K562 (cell line): ENCODE measurements around the gene CHRNE. TPM values are rescaled to one million over a fixed set of nuclear protein-coding genes. Genes with fewer than 3 reads are reported as not detected.

Experiments
- ATAC-seq: fragments of 200-7000 bp; cut with Tn5 transposase; 3 replicates; pipeline ENCODE4 v1.9.1; 2020; ENCODE audit warnings: moderate library complexity
- BruUV-seq: library from RNA; stranded (reverse); fragments of 400-500 nt; replicated peaks from 2 replicates; lab custom pipeline; 2021; lab: Mats Ljungman, UMichigan
- CTCF ChIA-PET: fragments of 300-600 bp; formaldehyde crosslinking; extraction: SDS; loops from one replicate; lab custom pipeline; 2021; ENCODE audit warnings: low intra/inter-chr PET ratio; lab: Yijun Ruan, JAX
- POLR2A ChIA-PET: fragments of 300-600, 350-650 bp; sonication (Branson Sonifier 250); formaldehyde crosslinking; extraction: SDS; loops from one replicate; lab custom pipeline; 2021; ENCODE audit warnings: antibody characterized with exemption, inconsistent platforms; lab: Yijun Ruan, JAX
- DNase-seq, 4 experiments: peaks; one replicate each; pipeline versions ENCODE4 v3.0.0 to v3.0.0-alpha.2; 2011 to 2018; ENCODE audit warnings: low spot score in 3 of 4, mixed read lengths in 3 of 4; ENCODE audit errors: extremely low read depth in 1 of 4
- FAIRE-seq: peaks from 2 replicates; lab custom pipeline; 2011; peaks lifted over from hg19 to GRCh38; lab: Jason Lieb, UNC
- H2AFZ ChIP-seq: 2 replicates; pipeline ENCODE4 v1.6.0; 2011; ENCODE audit warnings: low read depth, low read length, control low read depth, inconsistent platforms
- H3K27ac ChIP-seq: fragments of 200-600 bp; 3 replicates; pipeline ENCODE4 v1.8.0; 2011; ENCODE audit warnings: low read depth, mild to moderate bottlenecking, control low read depth, inconsistent platforms, low read length, moderate library complexity, mixed read lengths; ENCODE audit errors: extremely low read depth
- H3K27me3 ChIP-seq, 2 experiments: fragments of 300-600 bp in 1 of 2; 2 replicates in 1 of 2; 3 replicates in 1 of 2; pipeline versions ENCODE4 v1.6.0 to v1.8.0; 2011; ENCODE audit warnings: inconsistent platforms in 2 of 2, low read length in 2 of 2, mild to moderate bottlenecking in 1 of 2, mixed read lengths in 1 of 2, moderate library complexity in 1 of 2; ENCODE audit not compliant: control insufficient read depth in 2 of 2, insufficient read depth in 2 of 2
- H3K36me3 ChIP-seq: fragments of 300-600 bp; 3 replicates; pipeline ENCODE4 v1.8.0; 2011; ENCODE audit warnings: mild to moderate bottlenecking, low read length, inconsistent platforms; ENCODE audit not compliant: control insufficient read depth, insufficient read depth
- H3K4me1 ChIP-seq, 2 experiments: fragments of 200-600 bp in 1 of 2; replicated peaks in 1 of 2; 2 replicates in 1 of 2; 3 replicates in 1 of 2; pipeline versions ENCODE4 v1.5.1 to v1.8.0; 2011; ENCODE audit warnings: inconsistent platforms in 2 of 2, low read length in 2 of 2, mild to moderate bottlenecking in 1 of 2, mixed read lengths in 1 of 2, moderate library complexity in 1 of 2; ENCODE audit not compliant: control insufficient read depth in 2 of 2, insufficient read depth in 2 of 2
- H3K4me2 ChIP-seq: 2 replicates; pipeline ENCODE4 v1.6.1; 2011; ENCODE audit warnings: low read length, control low read depth, inconsistent platforms, mixed read lengths; ENCODE audit not compliant: insufficient read depth
- H3K4me3 ChIP-seq: fragments of 200-600 bp; sonication (generic), shearing (Covaris generic); 2 replicates; pipeline ENCODE4 v1.5.1; 2016; ENCODE audit warnings: control low read depth, inconsistent platforms
- H3K79me2 ChIP-seq: fragments of 200-600 bp; 3 replicates; pipeline ENCODE4 v1.8.0; 2011; ENCODE audit warnings: low read length, inconsistent platforms; ENCODE audit not compliant: control insufficient read depth, insufficient read depth
- H3K9ac ChIP-seq, 2 experiments: 2 replicates each; pipeline versions ENCODE4 v1.6.0 to v1.6.1; 2011; ENCODE audit warnings: low read depth in 2 of 2, low read length in 2 of 2, control low read depth in 1 of 2, inconsistent platforms in 1 of 2, mild to moderate bottlenecking in 1 of 2, mixed read lengths in 1 of 2; ENCODE audit not compliant: insufficient read depth in 1 of 2
- H3K9me1 ChIP-seq: one replicate; pipeline ENCODE4 v1.6.0; 2011; ENCODE audit warnings: inconsistent platforms, mild to moderate bottlenecking, low read length, moderate library complexity; ENCODE audit not compliant: control insufficient read depth, insufficient read depth
- H3K9me3 ChIP-seq: replicated peaks from 2 replicates; pipeline ENCODE4 v1.5.1; 2011; ENCODE audit warnings: low read depth, low read length, inconsistent platforms; ENCODE audit not compliant: control insufficient read depth, insufficient read depth
- H4K20me1 ChIP-seq: replicated peaks from 2 replicates; pipeline ENCODE4 v1.6.1; 2011; ENCODE audit warnings: low read length, inconsistent platforms, mixed read lengths; ENCODE audit not compliant: control insufficient read depth, insufficient read depth
- BHLHE40 ChIP-seq: IDR thresholded peaks from 2 replicates; pipeline ENCODE4 v1.6.1; 2011; ENCODE audit warnings: low read length, improper control_type of control experiment
- NFATC3 ChIP-seq: fragments of 450-650 bp; IDR thresholded peaks from 2 replicates; pipeline ENCODE4 v1.6.1; 2017; ENCODE audit warnings: mild to moderate bottlenecking
- NFE2 ChIP-seq: IDR thresholded peaks from 2 replicates; pipeline ENCODE4 v1.6.1; 2014; ENCODE audit warnings: antibody characterized with exemption, low read depth
- PML ChIP-seq: IDR thresholded peaks from 2 replicates; pipeline ENCODE4 v1.6.1; 2012; ENCODE audit warnings: low read length, inconsistent platforms
- ZBTB7A ChIP-seq: IDR thresholded peaks from 2 replicates; pipeline ENCODE4 v1.6.1; 2011; ENCODE audit warnings: low read depth, mild to moderate bottlenecking, low read length, moderate library complexity, borderline replicate concordance; ENCODE audit not compliant: control insufficient read depth
- WGBS: fragments of 100-300 bp; shearing (Covaris generic); methylation state at CpG from one replicate; pipeline ENCODE4 v1.1.6; 2016; ENCODE audit warnings: low coverage, mixed read lengths; ENCODE audit not compliant: insufficient coverage; ENCODE audit errors: missing lambda C conversion rate; 5-methylcytosine and 5-hydroxymethylcytosine counted together
- in situ Hi-C: fragments of 300-500 bp; cut with MboI; formaldehyde crosslinking; loops from 4 replicates; pipeline ENCODE4 v1.15.0; 2018; ENCODE audit warnings: inconsistent platforms, mixed read lengths
- intact Hi-C: fragments of 100-400 bp; cut with micrococcal nuclease; formaldehyde crosslinking; loops from 2 replicates; pipeline ENCODE4 v1.14.2; 2022
- polyA plus RNA-seq, 8 experiments: library from polyadenylated mRNA; depleted of rRNA in 4 of 8; stranded (reverse) in 5 of 8; unstranded in 3 of 8; fragments of >200 nt; fragmentation: Nextera tagmentation in 2 of 8; fragmentation: Illumina TruSeq in 1 of 8; extraction: Ambion mirVana in 2 of 8; extraction: Trizol in 1 of 8; gene quantifications; 2 replicates each; pipeline versions ENCODE4 v1.2.1 to v1.2.3, GENCODE V29; 2011 to 2014; ENCODE audit warnings: inconsistent platforms in 1 of 8, missing spikeins in 1 of 8
- total RNA-seq, 7 experiments: library from RNA; depleted of rRNA in 6 of 7; stranded (reverse); fragments of >200 nt in 6 of 7; fragmentation: Illumina TruSeq in 2 of 7; extraction: Trizol in 2 of 7; gene quantifications; 2 replicates each; pipeline versions ENCODE4 v1.2.1 to v1.2.3, GENCODE V29; 2011 to 2021; ENCODE audit warnings: low replicate concordance in 1 of 7
- TF ChIP-seq, protein P1 (sequence below): conservative IDR thresholded peaks from 2 replicates; pipeline ENCODE4 v1.6.1; 2011; ENCODE audit warnings: low read depth, mild to moderate bottlenecking, low read length; ENCODE audit not compliant: control insufficient read depth
- TF ChIP-seq, protein P2 (sequence below): fragments of 450-650 bp; IDR thresholded peaks from 2 replicates; pipeline ENCODE4 v1.6.1; 2017; ENCODE audit warnings: antibody characterized with exemption, mild to moderate bottlenecking
- TF ChIP-seq, protein P3 (sequence below): sonication (generic); formaldehyde crosslinking; IDR thresholded peaks from 2 replicates; pipeline ENCODE4 v1.8.0; 2022; ENCODE audit warnings: missing genetic modification reagents, mild to moderate bottlenecking, moderate library complexity, borderline replicate concordance
- TF ChIP-seq, protein P4 (sequence below): fragments of 250-450 bp; sonication (Bioruptor Pico); IDR thresholded peaks from 2 replicates; pipeline ENCODE4 v1.4.0; 2020; ENCODE audit warnings: mild to moderate bottlenecking, moderate library complexity, borderline replicate concordance
- TF ChIP-seq, protein P5 (sequence below): fragments of 250-450 bp; sonication (Bioruptor Pico); IDR thresholded peaks from 2 replicates; pipeline ENCODE4 v1.6.1; 2021; ENCODE audit warnings: mild to moderate bottlenecking

Gene CHRNE
- total and polyA plus RNA-seq, 9 of the 15 experiments (the other 6 are each of a cell fraction or from before 2014, with no cell fraction given) = not detected

DNA sequence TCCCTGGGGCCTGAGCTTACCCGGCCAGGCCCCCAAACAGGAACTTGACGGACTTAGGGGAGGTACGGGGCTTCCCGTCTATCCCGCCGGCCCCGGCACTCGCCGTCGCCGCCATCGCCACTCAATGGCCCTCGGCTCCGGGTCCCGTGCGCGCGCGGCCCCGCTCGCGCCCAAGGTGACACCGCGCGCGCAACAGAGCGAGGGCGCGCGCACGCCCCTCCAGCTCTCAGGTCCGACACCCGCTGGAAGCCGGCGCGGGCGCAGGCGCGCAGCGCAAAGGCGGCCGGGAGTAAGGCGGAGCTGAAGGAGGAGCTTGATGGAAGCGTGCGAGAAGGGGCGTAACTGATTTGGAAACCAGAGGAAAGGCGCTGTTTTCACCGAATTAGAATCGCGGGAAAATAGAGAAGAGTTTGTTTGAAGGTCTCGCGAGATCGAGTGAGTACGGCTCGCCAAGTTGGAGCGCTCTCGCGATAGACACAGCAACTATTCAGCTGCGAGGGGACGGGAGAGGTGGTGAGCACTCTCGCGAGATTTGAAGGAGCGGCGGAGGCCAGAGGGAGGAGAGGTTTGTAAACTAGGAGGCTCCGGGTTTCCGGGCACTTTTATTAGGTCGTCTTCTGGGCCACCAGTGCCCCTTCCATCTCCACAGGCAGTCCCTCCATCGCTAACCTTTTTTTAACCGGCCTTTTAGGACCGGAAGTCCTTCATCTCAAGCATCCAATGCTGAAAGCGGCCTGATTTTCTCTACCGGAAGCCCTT lies 37.1 kb upstream of the CHRNE start, which contains the start of the genes RNF167 and SLC25A11:
Gene RNF167 (plus strand): TSS at position 473 of the 759 bp plus-strand sequence. CDS start 642 bp downstream, outside the sequence.
Gene SLC25A11 (minus strand): TSS at position 251 of the 759 bp plus-strand sequence. CDS start 136 bp downstream, at position 115.
- no TSS peak for BruUV-seq
- POLR2A ChIA-PET = interaction anchor here (0.7 to 1.6 kb wide), 12 partner anchors 10 to 162 kb away, joined by 3 to 20 read pairs (median 3); partner anchors contain the start of genes ENO3, PFN1 and SPAG7
- Histone ChIP-seq H3K4me2 (peak within 1 kb of the TSS; percentile 96), H3K36me3 (peaks cover 63% of the 10 kb centered on the region), H3K4me3 (peak within 1 kb of the TSS; percentile 96), H4K20me1 (peaks cover 1% of the 10 kb centered on the region; the same call in 1 of the 2 replicates), H3K79me2 (peaks cover 63% of the 10 kb centered on the region), H3K9me1 (no peaks in the 10 kb centered on the region), H3K27me3 (no peaks in the 10 kb centered on the region), H3K9ac (peak within 1 kb of the TSS; percentile 95 to 98), H3K9me3 (no peaks in the 10 kb centered on the region), H3K4me1 (peaks cover 18 to 29% of the 10 kb centered on the region in 2 experiments; a peak in 4 of 5 replicates), H2AFZ (peak within 1 kb of the TSS; percentile 89), H3K27ac (peak within 1 kb of the TSS; percentile 90)
- 1% methylated on average over 33 of the region's 72 CpGs for WGBS
- ATAC-seq = peak; percentile 90
- FAIRE-seq = peak; percentile 93
- in situ Hi-C loops (no loop called here), intact Hi-C loops (no loop called here)
- DNase-seq = peak; percentile 88 to 95 (median 92)
- CTCF ChIA-PET = no interaction called here
- TF ChIP-seq, protein P1, sequence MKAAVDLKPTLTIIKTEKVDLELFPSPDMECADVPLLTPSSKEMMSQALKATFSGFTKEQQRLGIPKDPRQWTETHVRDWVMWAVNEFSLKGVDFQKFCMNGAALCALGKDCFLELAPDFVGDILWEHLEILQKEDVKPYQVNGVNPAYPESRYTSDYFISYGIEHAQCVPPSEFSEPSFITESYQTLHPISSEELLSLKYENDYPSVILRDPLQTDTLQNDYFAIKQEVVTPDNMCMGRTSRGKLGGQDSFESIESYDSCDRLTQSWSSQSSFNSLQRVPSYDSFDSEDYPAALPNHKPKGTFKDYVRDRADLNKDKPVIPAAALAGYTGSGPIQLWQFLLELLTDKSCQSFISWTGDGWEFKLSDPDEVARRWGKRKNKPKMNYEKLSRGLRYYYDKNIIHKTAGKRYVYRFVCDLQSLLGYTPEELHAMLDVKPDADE = 0 out of 2 replicates have a peak, but pooled peaks have one; percentile 25
- TF ChIP-seq, protein P2, sequence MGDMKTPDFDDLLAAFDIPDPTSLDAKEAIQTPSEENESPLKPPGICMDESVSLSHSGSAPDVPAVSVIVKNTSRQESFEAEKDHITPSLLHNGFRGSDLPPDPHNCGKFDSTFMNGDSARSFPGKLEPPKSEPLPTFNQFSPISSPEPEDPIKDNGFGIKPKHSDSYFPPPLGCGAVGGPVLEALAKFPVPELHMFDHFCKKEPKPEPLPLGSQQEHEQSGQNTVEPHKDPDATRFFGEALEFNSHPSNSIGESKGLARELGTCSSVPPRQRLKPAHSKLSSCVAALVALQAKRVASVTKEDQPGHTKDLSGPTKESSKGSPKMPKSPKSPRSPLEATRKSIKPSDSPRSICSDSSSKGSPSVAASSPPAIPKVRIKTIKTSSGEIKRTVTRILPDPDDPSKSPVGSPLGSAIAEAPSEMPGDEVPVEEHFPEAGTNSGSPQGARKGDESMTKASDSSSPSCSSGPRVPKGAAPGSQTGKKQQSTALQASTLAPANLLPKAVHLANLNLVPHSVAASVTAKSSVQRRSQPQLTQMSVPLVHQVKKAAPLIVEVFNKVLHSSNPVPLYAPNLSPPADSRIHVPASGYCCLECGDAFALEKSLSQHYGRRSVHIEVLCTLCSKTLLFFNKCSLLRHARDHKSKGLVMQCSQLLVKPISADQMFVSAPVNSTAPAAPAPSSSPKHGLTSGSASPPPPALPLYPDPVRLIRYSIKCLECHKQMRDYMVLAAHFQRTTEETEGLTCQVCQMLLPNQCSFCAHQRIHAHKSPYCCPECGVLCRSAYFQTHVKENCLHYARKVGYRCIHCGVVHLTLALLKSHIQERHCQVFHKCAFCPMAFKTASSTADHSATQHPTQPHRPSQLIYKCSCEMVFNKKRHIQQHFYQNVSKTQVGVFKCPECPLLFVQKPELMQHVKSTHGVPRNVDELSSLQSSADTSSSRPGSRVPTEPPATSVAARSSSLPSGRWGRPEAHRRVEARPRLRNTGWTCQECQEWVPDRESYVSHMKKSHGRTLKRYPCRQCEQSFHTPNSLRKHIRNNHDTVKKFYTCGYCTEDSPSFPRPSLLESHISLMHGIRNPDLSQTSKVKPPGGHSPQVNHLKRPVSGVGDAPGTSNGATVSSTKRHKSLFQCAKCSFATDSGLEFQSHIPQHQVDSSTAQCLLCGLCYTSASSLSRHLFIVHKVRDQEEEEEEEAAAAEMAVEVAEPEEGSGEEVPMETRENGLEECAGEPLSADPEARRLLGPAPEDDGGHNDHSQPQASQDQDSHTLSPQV = no peak
- TF ChIP-seq, protein P3, sequence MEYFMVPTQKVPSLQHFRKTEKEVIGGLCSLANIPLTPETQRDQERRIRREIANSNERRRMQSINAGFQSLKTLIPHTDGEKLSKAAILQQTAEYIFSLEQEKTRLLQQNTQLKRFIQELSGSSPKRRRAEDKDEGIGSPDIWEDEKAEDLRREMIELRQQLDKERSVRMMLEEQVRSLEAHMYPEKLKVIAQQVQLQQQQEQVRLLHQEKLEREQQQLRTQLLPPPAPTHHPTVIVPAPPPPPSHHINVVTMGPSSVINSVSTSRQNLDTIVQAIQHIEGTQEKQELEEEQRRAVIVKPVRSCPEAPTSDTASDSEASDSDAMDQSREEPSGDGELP (CRISPR knock-in tag) = peak; percentile 85; the same call in 1 of the 2 replicates
- TF ChIP-seq, protein P4, sequence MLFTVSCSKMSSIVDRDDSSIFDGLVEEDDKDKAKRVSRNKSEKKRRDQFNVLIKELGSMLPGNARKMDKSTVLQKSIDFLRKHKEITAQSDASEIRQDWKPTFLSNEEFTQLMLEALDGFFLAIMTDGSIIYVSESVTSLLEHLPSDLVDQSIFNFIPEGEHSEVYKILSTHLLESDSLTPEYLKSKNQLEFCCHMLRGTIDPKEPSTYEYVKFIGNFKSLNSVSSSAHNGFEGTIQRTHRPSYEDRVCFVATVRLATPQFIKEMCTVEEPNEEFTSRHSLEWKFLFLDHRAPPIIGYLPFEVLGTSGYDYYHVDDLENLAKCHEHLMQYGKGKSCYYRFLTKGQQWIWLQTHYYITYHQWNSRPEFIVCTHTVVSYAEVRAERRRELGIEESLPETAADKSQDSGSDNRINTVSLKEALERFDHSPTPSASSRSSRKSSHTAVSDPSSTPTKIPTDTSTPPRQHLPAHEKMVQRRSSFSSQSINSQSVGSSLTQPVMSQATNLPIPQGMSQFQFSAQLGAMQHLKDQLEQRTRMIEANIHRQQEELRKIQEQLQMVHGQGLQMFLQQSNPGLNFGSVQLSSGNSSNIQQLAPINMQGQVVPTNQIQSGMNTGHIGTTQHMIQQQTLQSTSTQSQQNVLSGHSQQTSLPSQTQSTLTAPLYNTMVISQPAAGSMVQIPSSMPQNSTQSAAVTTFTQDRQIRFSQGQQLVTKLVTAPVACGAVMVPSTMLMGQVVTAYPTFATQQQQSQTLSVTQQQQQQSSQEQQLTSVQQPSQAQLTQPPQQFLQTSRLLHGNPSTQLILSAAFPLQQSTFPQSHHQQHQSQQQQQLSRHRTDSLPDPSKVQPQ (CRISPR knock-in tag) = no peak
- TF ChIP-seq ZBTB7A (peak; percentile 48; the same call in 1 of the 2 replicates), PML (0 out of 2 replicates have a peak, but pooled peaks have one; percentile 9), NFATC3 (no peak), BHLHE40 (peak; percentile 92), NFE2 (no peak)
- TF ChIP-seq, protein P5, sequence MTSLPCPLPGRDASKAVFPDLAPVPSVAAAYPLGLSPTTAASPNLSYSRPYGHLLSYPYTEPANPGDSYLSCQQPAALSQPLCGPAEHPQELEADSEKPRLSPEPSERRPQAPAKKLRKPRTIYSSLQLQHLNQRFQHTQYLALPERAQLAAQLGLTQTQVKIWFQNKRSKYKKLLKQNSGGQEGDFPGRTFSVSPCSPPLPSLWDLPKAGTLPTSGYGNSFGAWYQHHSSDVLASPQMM = no peak
